Activated B cell treated with CpG ODN at 0.5 μM for 24 hours (primary cell): ENCODE results near the gene CFAP141. TPM values are rescaled to one million over a fixed set of nuclear protein-coding genes. Genes with fewer than 3 reads are reported as not detected.
A peak's percentile ranks its signal among the peaks of the same experiment; 100 is the strongest.

Experiments used
- ATAC-seq: fragments of 200-7000 bp; cut with Tn5 transposase; one replicate; pipeline ENCODE4 v1.10.0; 2021; ENCODE audit warnings: low read depth, mild to moderate bottlenecking, moderate library complexity
- CTCF ChIA-PET: fragments of 350-600 bp; sonication (Branson Sonifier 250); formaldehyde crosslinking; loops from one replicate; lab custom pipeline; 2021; ENCODE audit warnings: antibody characterized with exemption; lab: Charles Lee
- POLR2A ChIA-PET: fragments of 350-600 bp; sonication (Branson Sonifier 250); formaldehyde crosslinking; loops from one replicate; lab custom pipeline; 2021; ENCODE audit warnings: antibody characterized with exemption; lab: Charles Lee
- DNase-seq: peaks from one replicate; pipeline ENCODE4 v3.0.0; 2022
- H3K27ac Mint-ChIP-seq: one replicate; pipeline ENCODE4 v1.8.0; 2020; ENCODE audit warnings: mixed read lengths
- H3K27me3 Mint-ChIP-seq: one replicate; pipeline ENCODE4 v1.8.0; 2021; ENCODE audit warnings: mixed read lengths
- H3K36me3 Mint-ChIP-seq: one replicate; pipeline ENCODE4 v1.8.0; 2021; ENCODE audit warnings: low read depth, mixed read lengths
- H3K4me1 Mint-ChIP-seq: one replicate; pipeline ENCODE4 v1.8.0; 2021; ENCODE audit warnings: mixed read lengths
- H3K4me3 Mint-ChIP-seq: one replicate; pipeline ENCODE4 v1.8.0; 2020; ENCODE audit warnings: mild to moderate bottlenecking, mixed read lengths
- H3K9me3 Mint-ChIP-seq: one replicate; pipeline ENCODE4 v1.8.0; 2020; ENCODE audit warnings: mixed read lengths
- CTCF ChIP-seq: fragments of 200-600 bp; IDR thresholded peaks from one replicate; pipeline ENCODE4 v1.8.0; 2022; ENCODE audit warnings: antibody characterized with exemption, mild to moderate bottlenecking
- intact Hi-C: fragments of 100-400 bp; cut with micrococcal nuclease; formaldehyde crosslinking; loops from one replicate; pipeline ENCODE4 v1.15.1; 2024
- total RNA-seq: library from RNA; stranded (reverse); gene quantifications from 2 replicates; pipeline ENCODE4 v1.2.3, GENCODE V29; 2022

The CFAP141 gene
- total RNA-seq, 1 donor from 2014 or later = not detected

DNA sequence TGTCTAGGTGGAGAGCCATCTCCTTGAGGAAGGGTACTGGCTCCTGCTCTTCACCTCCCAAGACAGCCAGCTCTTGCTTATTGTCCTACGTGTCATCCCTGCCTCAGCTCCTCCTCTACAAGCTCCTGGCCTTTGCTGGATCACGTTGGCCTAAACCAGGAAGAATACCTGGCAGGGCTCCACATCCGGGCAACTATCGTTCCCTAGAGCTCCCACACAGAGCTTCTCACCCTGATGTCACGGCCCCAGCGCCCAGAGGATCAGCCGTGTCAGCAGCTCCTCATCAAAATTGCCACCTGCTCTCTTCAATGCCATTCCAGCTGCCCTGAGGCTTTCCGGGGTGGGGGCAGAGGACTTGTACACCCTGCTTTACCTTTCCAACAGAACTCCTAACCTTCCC is 12.3 kb downstream of the CFAP141 start:
- Mint-ChIP-seq H3K27me3 (peaks cover 15% of the 10 kb centered on the region), H3K4me1 (no peaks in the 10 kb centered on the region), H3K36me3 (no peaks in the 10 kb centered on the region), H3K4me3 (no peak overlapping the region), H3K27ac (no peak overlapping the region), H3K9me3 (no peaks in the 10 kb centered on the region)
- ChIA-PET CTCF (interaction anchor here (1.4 to 1.8 kb wide), 2 partner anchors 13 to 141 kb away, joined by 3 to 6 read pairs; no protein-coding TSS in a partner anchor), POLR2A (interaction anchor here (0.6 to 1.4 kb wide), 3 partner anchors 11 to 527 kb away, joined by 4 read pairs; a partner anchor contains a TSS)
- intact Hi-C loops = no loop called here
- no peak for ATAC-seq
- no peak for TF ChIP-seq CTCF
- DNase-seq = no peak

DNA sequence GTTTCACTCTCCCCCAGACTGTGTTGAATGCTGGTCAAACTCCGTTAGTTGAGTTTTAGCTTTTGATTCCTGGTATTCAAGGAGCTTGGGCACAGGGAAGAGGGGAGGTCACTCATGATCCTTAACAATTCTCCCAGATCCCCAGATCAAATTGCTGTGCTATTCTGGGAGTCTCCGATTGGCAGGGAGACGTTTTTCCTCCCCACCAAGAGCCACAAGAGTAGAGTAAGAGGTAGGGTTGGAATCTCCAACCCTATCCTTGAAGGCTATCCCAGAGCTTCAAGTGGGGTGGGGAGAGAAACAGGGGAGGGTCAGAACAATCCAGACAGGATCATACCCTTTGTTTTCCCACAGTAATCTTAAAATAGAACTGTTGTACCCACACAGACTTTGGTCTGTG is 13.7 kb downstream of the CFAP141 start:
- intact Hi-C loops = no loop called here
- no peaks in the 10 kb centered on the region for H3K4me1 Mint-ChIP-seq
- TF ChIP-seq CTCF = no peak
- ChIA-PET POLR2A (interaction anchor here (1.4 to 1.5 kb wide), 2 partner anchors 10 to 28 kb away, joined by 4 to 5 read pairs; a partner anchor contains a TSS), CTCF (interaction anchor here (1.2 kb wide), 1 partner anchor 79 kb away, joined by 4 read pairs; the partner anchor contains the start of gene HAX1)
- H3K36me3 Mint-ChIP-seq = no peaks in the 10 kb centered on the region
- DNase-seq (no peak), ATAC-seq (no peak)
- H3K9me3 Mint-ChIP-seq = no peaks in the 10 kb centered on the region
- peaks cover 15% of the 10 kb centered on the region for H3K27me3 Mint-ChIP-seq
- H3K4me3 Mint-ChIP-seq = no peak overlapping the region
- H3K27ac Mint-ChIP-seq = no peak overlapping the region

- no peak for DNase-seq
- ChIA-PET CTCF (interaction anchor here (1.2 kb wide), 1 partner anchor 80 kb away, joined by 4 read pairs; the partner anchor contains the start of gene HAX1), POLR2A (interaction anchor here (1.1 to 1.5 kb wide), 2 partner anchors 9 to 12 kb away, joined by 3 to 5 read pairs; no protein-coding TSS in a partner anchor)
- peaks cover 15% of the 10 kb centered on the region for H3K27me3 Mint-ChIP-seq
- no peaks in the 10 kb centered on the region for H3K9me3 Mint-ChIP-seq
- ATAC-seq = peak; percentile 37
- no peak within 1 kb of the TSS for H3K4me3 Mint-ChIP-seq
- no peaks in the 10 kb centered on the region for H3K36me3 Mint-ChIP-seq
- H3K27ac Mint-ChIP-seq = no peak within 1 kb of the TSS
- TF ChIP-seq CTCF = no peak
- intact Hi-C loops = no loop called here
- H3K4me1 Mint-ChIP-seq = no peaks in the 10 kb centered on the region
Observed at GRCh38 chr1:154191990-154192461, 14.1 kb downstream of the CFAP141 start, which contains the start of gene TPM3. TSS of gene TPM3 (minus strand) at chr1:154192100. CDS start at chr1:154192018, 82 bp downstream.

- POLR2A ChIA-PET = interaction anchor here (0.9 kb wide), 1 partner anchor 9 kb away, joined by 3 read pairs; no protein-coding TSS in a partner anchor
- intact Hi-C loops = no loop called here
- H3K9me3 Mint-ChIP-seq = no peaks in the 10 kb centered on the region
- H3K36me3 Mint-ChIP-seq = no peaks in the 10 kb centered on the region
- H3K4me3 Mint-ChIP-seq = no peak overlapping the region
- no peak for TF ChIP-seq CTCF
- no peak overlapping the region for H3K27ac Mint-ChIP-seq
- CTCF ChIA-PET = no interaction called here
- no peak for ATAC-seq
- H3K4me1 Mint-ChIP-seq = no peaks in the 10 kb centered on the region
- peaks cover 17% of the 10 kb centered on the region for H3K27me3 Mint-ChIP-seq
- no peak for DNase-seq
Observed at GRCh38 chr1:154190550-154190949, 15.6 kb downstream of the CFAP141 start.

DNA sequence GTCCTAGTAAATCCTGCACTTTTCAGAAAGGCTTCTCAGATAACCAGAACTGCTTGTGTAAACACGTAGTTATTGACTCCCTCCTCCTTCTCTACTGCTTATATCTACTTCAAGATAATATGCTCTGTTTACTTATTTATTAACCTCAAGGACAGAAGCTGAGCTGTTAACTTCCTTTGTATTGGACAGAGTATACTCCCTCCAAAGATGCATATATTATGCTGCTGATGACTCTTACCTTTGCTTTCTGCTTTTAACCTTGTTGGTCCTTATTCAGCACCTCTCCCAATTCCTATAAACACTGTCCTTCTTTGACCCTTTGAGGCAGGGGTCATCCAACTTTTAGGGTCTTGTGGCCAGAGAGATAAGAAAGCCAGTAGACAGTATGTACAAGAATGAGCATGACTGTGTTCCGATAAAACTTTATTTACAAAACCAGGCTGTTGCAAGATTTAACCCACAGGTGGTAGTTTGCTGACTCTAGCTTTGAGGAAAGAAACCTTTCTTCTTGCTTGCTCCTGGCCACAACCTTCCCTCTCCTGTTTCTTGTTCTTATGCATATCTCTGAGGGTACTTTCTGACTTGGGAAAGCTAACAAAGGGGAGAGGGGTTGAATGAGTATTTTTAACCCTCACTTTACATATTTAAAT is 19.2 kb downstream of the CFAP141 start:
- Mint-ChIP-seq H3K4me3 (no peak overlapping the region), H3K9me3 (no peaks in the 10 kb centered on the region), H3K36me3 (peaks cover 11% of the 10 kb centered on the region), H3K27me3 (peaks cover 7% of the 10 kb centered on the region), H3K27ac (no peak overlapping the region), H3K4me1 (peaks cover 12% of the 10 kb centered on the region)
- DNase-seq (no peak), ATAC-seq (no peak)
- intact Hi-C loops = loop anchor here (1.0 to 10.0 kb wide), 2 partner anchors 148 to 392 kb away; no protein-coding TSS in a partner anchor
- CTCF ChIA-PET = interaction anchor here (1.3 kb wide), 1 partner anchor 11 kb away, joined by 5 read pairs; no protein-coding TSS in a partner anchor
- no peak for TF ChIP-seq CTCF
- POLR2A ChIA-PET = interaction anchor here (0.6 kb wide), 1 partner anchor 187 kb away, joined by 3 read pairs; no protein-coding TSS in a partner anchor
